ENCODE measurements around the gene WDR17. TPM values are rescaled to one million over a fixed set of nuclear protein-coding genes. Genes with fewer than 3 reads are reported as not detected.

Gene WDR17
- total and polyA plus RNA-seq, 2 of the 8 experiments (the other 6 are each of a cell fraction or from before 2014, with no cell fraction given) = 1.4 to 3.3 TPM

GRCh38 chr4:176031922-176032321, 33.7 kb upstream of the WDR17 start:
- no peaks in the 10 kb centered on the region for H3K4me1 ChIP-seq (replicated peaks in 1 of 4; ENCODE audit: control insufficient read depth in 3 of 4, insufficient read depth in 4 of 4, low read length in 3 of 4)
- peaks cover 4% of the 10 kb centered on the region; the same call in 1 of the 2 replicates for H3K23me2 ChIP-seq (ENCODE audit: low read depth, low read length)
- no peak overlapping the region for H2AFZ ChIP-seq (ENCODE audit: low read length)
- no peaks in the 10 kb centered on the region for H3K36me3 ChIP-seq (ENCODE audit: control insufficient read depth in 2 of 4, insufficient read depth in 4 of 4, low read length in 3 of 4)
- no peak overlapping the region for H3K9ac ChIP-seq (replicated peaks in 1 of 4; ENCODE audit: extremely low read depth in 1 of 4, low read depth in 3 of 4, low read length in 3 of 4)
- TF ChIP-seq SAP30 (IDR thresholded peaks at IDR 0.05; ENCODE audit: insufficient read depth, insufficient replicate concordance, low read length) = no peak
- no peak overlapping the region for H2BK15ac ChIP-seq (ENCODE audit: low read length)
- no peak overlapping the region for H3K18ac ChIP-seq (ENCODE audit: extremely low read depth, low read length)
- no peak overlapping the region for H4K91ac ChIP-seq (replicated peaks; ENCODE audit: insufficient read length, low read length)
- H2BK5ac ChIP-seq (ENCODE audit: low read depth, low read length) = no peak overlapping the region
- no peak overlapping the region; the same call in 1 of the 2 replicates for H4K8ac ChIP-seq (ENCODE audit: extremely low read depth, insufficient read depth, low read length)
- ChIA-PET POLR2A (ENCODE audit: partially characterized antibody) (no interaction called here), CTCF (ENCODE audit: partially characterized antibody) (interaction anchor here (0.9 to 2.9 kb wide), 4 partner anchors 43 to 309 kb away, joined by 3 to 12 read pairs (median 3); no protein-coding TSS in a partner anchor)
- no peak overlapping the region for H3K56ac ChIP-seq (replicated peaks; ENCODE audit: insufficient read length, low read depth, low read length)
- no peak overlapping the region for H2BK120ac ChIP-seq (replicated peaks; ENCODE audit: low read depth, low read length)
- FAIRE-seq (no peak), DNase-seq (ENCODE audit: low read depth in 1 of 2, low spot score in 2 of 2) (no peak)
- H3K14ac ChIP-seq (ENCODE audit: insufficient read length) = no peak overlapping the region
- H3K23ac ChIP-seq (ENCODE audit: insufficient read length) = no peak overlapping the region
- H3K4me2 ChIP-seq (ENCODE audit: insufficient read depth in 1 of 2, low read depth in 2 of 2, low read length in 2 of 2) = no peak overlapping the region
- no peak overlapping the region for H3K4me3 ChIP-seq (ENCODE audit: extremely low read depth in 1 of 4, insufficient read depth in 2 of 4, low read depth in 3 of 4, low read length in 4 of 4)
- H3K27ac ChIP-seq (ENCODE audit: low read depth, low read length) = no peak overlapping the region
- H3K79me1 ChIP-seq (ENCODE audit: low read depth, low read length) = no peaks in the 10 kb centered on the region
- no peaks in the 10 kb centered on the region for H4K20me1 ChIP-seq (replicated peaks in 1 of 2; ENCODE audit: control insufficient read depth in 1 of 2, insufficient read depth in 2 of 2, low read length in 2 of 2)
- H3K27me3 ChIP-seq (replicated peaks in 1 of 4; ENCODE audit: control insufficient read depth in 3 of 4, extremely low read depth in 1 of 4, insufficient read depth in 3 of 4, low read length in 3 of 4) = no peaks in the 10 kb centered on the region
- H4K5ac ChIP-seq (ENCODE audit: insufficient read length, low read depth, low read length) = no peak overlapping the region
- no peaks in the 10 kb centered on the region for H3K9me3 ChIP-seq (ENCODE audit: insufficient read depth in 2 of 2, low read depth in 1 of 2, low read length in 1 of 2)
- no peak overlapping the region for H3K4ac ChIP-seq (replicated peaks; ENCODE audit: insufficient read length, low read depth, low read length)
- no peaks in the 10 kb centered on the region for H3K79me2 ChIP-seq (ENCODE audit: control insufficient read depth in 1 of 2, insufficient read depth in 2 of 2, low read length in 2 of 2)
- no peak overlapping the region for H2AK5ac ChIP-seq (ENCODE audit: low read depth, low read length)
- WGBS, 2 experiments (ENCODE audit: extremely low coverage in 1 of 2, insufficient coverage in 1 of 2, insufficient read length in 1 of 2, insufficient replicate concordance in 2 of 2, low coverage in 1 of 2, low lambda C conversion rate in 2 of 2, missing lambda C conversion rate in 1 of 2) = 89% methylated on average over 4 of the region's 4 CpGs; no CpG with 5 or more reads in 1 of the 2 experiments
- no peak overlapping the region for H2BK12ac ChIP-seq (ENCODE audit: low read depth, low read length)
- no peak overlapping the region for H2BK20ac ChIP-seq (ENCODE audit: low read length)
